GM21381 (cell line): ENCODE data around the gene SLC35F5.
"Not testable (repeated sequence)": the region's sequence is repeated elsewhere in the genome, so short reads cannot be mapped to it uniquely, and the experiment has no call there.

Source experiments
- ATAC-seq: cut with Tn5 transposase; IDR thresholded peaks from one replicate; pipeline ENCODE4 v1.9.1; 2021; ENCODE audit warnings: mild to moderate bottlenecking, moderate library complexity; ENCODE audit not compliant: unreplicated experiment

Gene SLC35F5

GRCh38 chr2:113756355-113757137 lies at the start of gene SLC35F5:
SLC35F5 (minus strand) TSS chr2:113756642; CDS start chr2:113756409, 233 bp downstream.
- ATAC-seq = peak; percentile 88

GRCh38 chr2:113799375-113799774 lies 42.9 kb upstream of the SLC35F5 start:
- no peak for ATAC-seq

- no peak for ATAC-seq
These were observed 40.8 kb upstream of the SLC35F5 start for GRCh38 chr2:113797237-113797636.

GRCh38 chr2:113796592-113797175 lies 40.2 kb upstream of the SLC35F5 start:
- ATAC-seq = no peak

- ATAC-seq = no peak
These were observed 39.0 kb upstream of the SLC35F5 start for GRCh38 chr2:113795405-113795920.

- ATAC-seq = peak; percentile 92
These were observed 35.5 kb upstream of the SLC35F5 start for GRCh38 chr2:113791697-113792590.

- no peak for ATAC-seq
These were observed 28.6 kb upstream of the SLC35F5 start for GRCh38 chr2:113784823-113785744.

GRCh38 chr2:113780472-113780871 lies 24.0 kb upstream of the SLC35F5 start:
- no peak for ATAC-seq

GRCh38 chr2:113777371-113777770 lies 20.9 kb upstream of the SLC35F5 start:
- no peak for ATAC-seq

GRCh38 chr2:113776949-113777348 lies 20.5 kb upstream of the SLC35F5 start:
- ATAC-seq = no peak

- ATAC-seq = not testable (repeated sequence)
These were observed 18.2 kb upstream of the SLC35F5 start for GRCh38 chr2:113774616-113775015.

GRCh38 chr2:113770929-113771328 lies 14.5 kb upstream of the SLC35F5 start:
- no peak for ATAC-seq

GRCh38 chr2:113769555-113769954 lies 13.1 kb upstream of the SLC35F5 start:
- ATAC-seq = no peak

GRCh38 chr2:113768770-113769169 lies 12.3 kb upstream of the SLC35F5 start:
- ATAC-seq = no peak

GRCh38 chr2:113767811-113768460 lies 11.5 kb upstream of the SLC35F5 start:
- no peak for ATAC-seq

GRCh38 chr2:113765276-113765675 lies 8.8 kb upstream of the SLC35F5 start:
- no peak for ATAC-seq

- ATAC-seq = no peak
These were observed 6.1 kb upstream of the SLC35F5 start for GRCh38 chr2:113762377-113763118.

GRCh38 chr2:113760400-113760799 lies 4.0 kb upstream of the SLC35F5 start:
- no peak for ATAC-seq

GRCh38 chr2:113757138-113757657 lies 756 bp upstream of the SLC35F5 start:
- ATAC-seq = no peak
